K562 (cell line): Measurements from ENCODE around the gene ZNF80. TPM values are rescaled to one million over a fixed set of nuclear protein-coding genes. Genes with fewer than 3 reads are reported as not detected.

Source experiments
- ATAC-seq: fragments of 200-7000 bp; cut with Tn5 transposase; 3 replicates; pipeline ENCODE4 v1.9.1; 2020; ENCODE audit warnings: moderate library complexity
- BruUV-seq: library from RNA; stranded (reverse); fragments of 400-500 nt; replicated peaks from 2 replicates; lab custom pipeline; 2021; lab: Mats Ljungman, UMichigan
- CTCF ChIA-PET: fragments of 300-600 bp; formaldehyde crosslinking; extraction: SDS; loops from one replicate; lab custom pipeline; 2021; ENCODE audit warnings: low intra/inter-chr PET ratio; lab: Yijun Ruan, JAX
- POLR2A ChIA-PET: fragments of 300-600, 350-650 bp; sonication (Branson Sonifier 250); formaldehyde crosslinking; extraction: SDS; loops from one replicate; lab custom pipeline; 2021; ENCODE audit warnings: antibody characterized with exemption, inconsistent platforms; lab: Yijun Ruan, JAX
- DNase-seq, 4 experiments: peaks; one replicate each; pipeline versions ENCODE4 v3.0.0 to v3.0.0-alpha.2; 2011 to 2018; ENCODE audit warnings: low spot score in 3 of 4, mixed read lengths in 3 of 4; ENCODE audit errors: extremely low read depth in 1 of 4
- FAIRE-seq: peaks from 2 replicates; lab custom pipeline; 2011; peaks lifted over from hg19 to GRCh38; lab: Jason Lieb, UNC
- H2AFZ ChIP-seq: 2 replicates; pipeline ENCODE4 v1.6.0; 2011; ENCODE audit warnings: low read depth, low read length, control low read depth, inconsistent platforms
- H3K27ac ChIP-seq: fragments of 200-600 bp; 3 replicates; pipeline ENCODE4 v1.8.0; 2011; ENCODE audit warnings: low read depth, mild to moderate bottlenecking, control low read depth, inconsistent platforms, low read length, moderate library complexity, mixed read lengths; ENCODE audit errors: extremely low read depth
- H3K27me3 ChIP-seq, 2 experiments: fragments of 300-600 bp in 1 of 2; 2 replicates in 1 of 2; 3 replicates in 1 of 2; pipeline versions ENCODE4 v1.6.0 to v1.8.0; 2011; ENCODE audit warnings: inconsistent platforms in 2 of 2, low read length in 2 of 2, mild to moderate bottlenecking in 1 of 2, mixed read lengths in 1 of 2, moderate library complexity in 1 of 2; ENCODE audit not compliant: control insufficient read depth in 2 of 2, insufficient read depth in 2 of 2
- H3K36me3 ChIP-seq: fragments of 300-600 bp; 3 replicates; pipeline ENCODE4 v1.8.0; 2011; ENCODE audit warnings: mild to moderate bottlenecking, low read length, inconsistent platforms; ENCODE audit not compliant: control insufficient read depth, insufficient read depth
- H3K4me1 ChIP-seq, 2 experiments: fragments of 200-600 bp in 1 of 2; replicated peaks in 1 of 2; 2 replicates in 1 of 2; 3 replicates in 1 of 2; pipeline versions ENCODE4 v1.5.1 to v1.8.0; 2011; ENCODE audit warnings: inconsistent platforms in 2 of 2, low read length in 2 of 2, mild to moderate bottlenecking in 1 of 2, mixed read lengths in 1 of 2, moderate library complexity in 1 of 2; ENCODE audit not compliant: control insufficient read depth in 2 of 2, insufficient read depth in 2 of 2
- H3K4me2 ChIP-seq: 2 replicates; pipeline ENCODE4 v1.6.1; 2011; ENCODE audit warnings: low read length, control low read depth, inconsistent platforms, mixed read lengths; ENCODE audit not compliant: insufficient read depth
- H3K4me3 ChIP-seq: fragments of 200-600 bp; sonication (generic), shearing (Covaris generic); 2 replicates; pipeline ENCODE4 v1.5.1; 2016; ENCODE audit warnings: control low read depth, inconsistent platforms
- H3K79me2 ChIP-seq: fragments of 200-600 bp; 3 replicates; pipeline ENCODE4 v1.8.0; 2011; ENCODE audit warnings: low read length, inconsistent platforms; ENCODE audit not compliant: control insufficient read depth, insufficient read depth
- H3K9ac ChIP-seq, 2 experiments: 2 replicates each; pipeline versions ENCODE4 v1.6.0 to v1.6.1; 2011; ENCODE audit warnings: low read depth in 2 of 2, low read length in 2 of 2, control low read depth in 1 of 2, inconsistent platforms in 1 of 2, mild to moderate bottlenecking in 1 of 2, mixed read lengths in 1 of 2; ENCODE audit not compliant: insufficient read depth in 1 of 2
- H3K9me1 ChIP-seq: one replicate; pipeline ENCODE4 v1.6.0; 2011; ENCODE audit warnings: inconsistent platforms, mild to moderate bottlenecking, low read length, moderate library complexity; ENCODE audit not compliant: control insufficient read depth, insufficient read depth
- H3K9me3 ChIP-seq: replicated peaks from 2 replicates; pipeline ENCODE4 v1.5.1; 2011; ENCODE audit warnings: low read depth, low read length, inconsistent platforms; ENCODE audit not compliant: control insufficient read depth, insufficient read depth
- H4K20me1 ChIP-seq: replicated peaks from 2 replicates; pipeline ENCODE4 v1.6.1; 2011; ENCODE audit warnings: low read length, inconsistent platforms, mixed read lengths; ENCODE audit not compliant: control insufficient read depth, insufficient read depth
- KHSRP ChIP-seq: fragments of 450-650 bp; IDR thresholded peaks from 2 replicates; pipeline ENCODE4 v1.6.1; 2017
- MXI1 ChIP-seq: IDR thresholded peaks from 2 replicates; pipeline ENCODE4 v1.6.1; 2011; ENCODE audit warnings: low read depth, mild to moderate bottlenecking, improper control_type of control experiment, low read length
- ZNF583 ChIP-seq: fragments of 250-450 bp; sonication (Bioruptor Pico); IDR thresholded peaks from 2 replicates; pipeline ENCODE4 v1.4.0; 2020
- ZNF589 ChIP-seq: fragments of 200-800 bp; sonication (Bioruptor generic); IDR thresholded peaks from 2 replicates; pipeline ENCODE4 v1.6.1; 2016; ENCODE audit warnings: low read depth, missing genetic modification characterization, missing compliant biosample characterization
- WGBS: fragments of 100-300 bp; shearing (Covaris generic); methylation state at CpG from one replicate; pipeline ENCODE4 v1.1.6; 2016; ENCODE audit warnings: low coverage, mixed read lengths; ENCODE audit not compliant: insufficient coverage; ENCODE audit errors: missing lambda C conversion rate; 5-methylcytosine and 5-hydroxymethylcytosine counted together
- in situ Hi-C: fragments of 300-500 bp; cut with MboI; formaldehyde crosslinking; loops from 4 replicates; pipeline ENCODE4 v1.15.0; 2018; ENCODE audit warnings: inconsistent platforms, mixed read lengths
- intact Hi-C: fragments of 100-400 bp; cut with micrococcal nuclease; formaldehyde crosslinking; loops from 2 replicates; pipeline ENCODE4 v1.14.2; 2022
- polyA plus RNA-seq, 8 experiments: library from polyadenylated mRNA; depleted of rRNA in 4 of 8; stranded (reverse) in 5 of 8; unstranded in 3 of 8; fragments of >200 nt; fragmentation: Nextera tagmentation in 2 of 8; fragmentation: Illumina TruSeq in 1 of 8; extraction: Ambion mirVana in 2 of 8; extraction: Trizol in 1 of 8; gene quantifications; 2 replicates each; pipeline versions ENCODE4 v1.2.1 to v1.2.3, GENCODE V29; 2011 to 2014; ENCODE audit warnings: inconsistent platforms in 1 of 8, missing spikeins in 1 of 8
- total RNA-seq, 7 experiments: library from RNA; depleted of rRNA in 6 of 7; stranded (reverse); fragments of >200 nt in 6 of 7; fragmentation: Illumina TruSeq in 2 of 7; extraction: Trizol in 2 of 7; gene quantifications; 2 replicates each; pipeline versions ENCODE4 v1.2.1 to v1.2.3, GENCODE V29; 2011 to 2021; ENCODE audit warnings: low replicate concordance in 1 of 7
- TF ChIP-seq, protein P1 (sequence below): fragments of 200-600 bp; sonication (generic); IDR thresholded peaks from one replicate; pipeline ENCODE4 v1.6.1; 2012; ENCODE audit warnings: mild to moderate bottlenecking, low read depth, low read length, inconsistent platforms

ZNF80 gene
- total and polyA plus RNA-seq, 9 of the 15 experiments (the other 6 are each of a cell fraction or from before 2014, with no cell fraction given): 0.01 to 0.07 (median 0.04) TPM; not detected in 3

GRCh38 chr3:114285648-114286230, 48.4 kb upstream of the ZNF80 start:
- DNase-seq (no peak), ATAC-seq (no peak), FAIRE-seq (no peak)
- Histone ChIP-seq H3K4me2 (no peak overlapping the region), H3K9ac (no peak overlapping the region), H3K9me3 (no peaks in the 10 kb centered on the region), H4K20me1 (no peaks in the 10 kb centered on the region), H3K4me3 (no peak overlapping the region), H2AFZ (no peak overlapping the region), H3K9me1 (no peaks in the 10 kb centered on the region), H3K36me3 (no peaks in the 10 kb centered on the region), H3K4me1 (0 out of 5 replicates have a peak, but pooled peaks cover 0 to under 1% of the 10 kb centered on the region in 2 experiments), H3K27ac (no peak overlapping the region), H3K79me2 (no peaks in the 10 kb centered on the region), H3K27me3 (no peaks in the 10 kb centered on the region)
- intact Hi-C loops (no loop called here), in situ Hi-C loops (no loop called here)
- ChIA-PET POLR2A (no interaction called here), CTCF (no interaction called here)
- WGBS: 0% methylated on average over 3 of the region's 3 CpGs
- no peak for TF ChIP-seq MXI1
- TF ChIP-seq, protein P1, sequence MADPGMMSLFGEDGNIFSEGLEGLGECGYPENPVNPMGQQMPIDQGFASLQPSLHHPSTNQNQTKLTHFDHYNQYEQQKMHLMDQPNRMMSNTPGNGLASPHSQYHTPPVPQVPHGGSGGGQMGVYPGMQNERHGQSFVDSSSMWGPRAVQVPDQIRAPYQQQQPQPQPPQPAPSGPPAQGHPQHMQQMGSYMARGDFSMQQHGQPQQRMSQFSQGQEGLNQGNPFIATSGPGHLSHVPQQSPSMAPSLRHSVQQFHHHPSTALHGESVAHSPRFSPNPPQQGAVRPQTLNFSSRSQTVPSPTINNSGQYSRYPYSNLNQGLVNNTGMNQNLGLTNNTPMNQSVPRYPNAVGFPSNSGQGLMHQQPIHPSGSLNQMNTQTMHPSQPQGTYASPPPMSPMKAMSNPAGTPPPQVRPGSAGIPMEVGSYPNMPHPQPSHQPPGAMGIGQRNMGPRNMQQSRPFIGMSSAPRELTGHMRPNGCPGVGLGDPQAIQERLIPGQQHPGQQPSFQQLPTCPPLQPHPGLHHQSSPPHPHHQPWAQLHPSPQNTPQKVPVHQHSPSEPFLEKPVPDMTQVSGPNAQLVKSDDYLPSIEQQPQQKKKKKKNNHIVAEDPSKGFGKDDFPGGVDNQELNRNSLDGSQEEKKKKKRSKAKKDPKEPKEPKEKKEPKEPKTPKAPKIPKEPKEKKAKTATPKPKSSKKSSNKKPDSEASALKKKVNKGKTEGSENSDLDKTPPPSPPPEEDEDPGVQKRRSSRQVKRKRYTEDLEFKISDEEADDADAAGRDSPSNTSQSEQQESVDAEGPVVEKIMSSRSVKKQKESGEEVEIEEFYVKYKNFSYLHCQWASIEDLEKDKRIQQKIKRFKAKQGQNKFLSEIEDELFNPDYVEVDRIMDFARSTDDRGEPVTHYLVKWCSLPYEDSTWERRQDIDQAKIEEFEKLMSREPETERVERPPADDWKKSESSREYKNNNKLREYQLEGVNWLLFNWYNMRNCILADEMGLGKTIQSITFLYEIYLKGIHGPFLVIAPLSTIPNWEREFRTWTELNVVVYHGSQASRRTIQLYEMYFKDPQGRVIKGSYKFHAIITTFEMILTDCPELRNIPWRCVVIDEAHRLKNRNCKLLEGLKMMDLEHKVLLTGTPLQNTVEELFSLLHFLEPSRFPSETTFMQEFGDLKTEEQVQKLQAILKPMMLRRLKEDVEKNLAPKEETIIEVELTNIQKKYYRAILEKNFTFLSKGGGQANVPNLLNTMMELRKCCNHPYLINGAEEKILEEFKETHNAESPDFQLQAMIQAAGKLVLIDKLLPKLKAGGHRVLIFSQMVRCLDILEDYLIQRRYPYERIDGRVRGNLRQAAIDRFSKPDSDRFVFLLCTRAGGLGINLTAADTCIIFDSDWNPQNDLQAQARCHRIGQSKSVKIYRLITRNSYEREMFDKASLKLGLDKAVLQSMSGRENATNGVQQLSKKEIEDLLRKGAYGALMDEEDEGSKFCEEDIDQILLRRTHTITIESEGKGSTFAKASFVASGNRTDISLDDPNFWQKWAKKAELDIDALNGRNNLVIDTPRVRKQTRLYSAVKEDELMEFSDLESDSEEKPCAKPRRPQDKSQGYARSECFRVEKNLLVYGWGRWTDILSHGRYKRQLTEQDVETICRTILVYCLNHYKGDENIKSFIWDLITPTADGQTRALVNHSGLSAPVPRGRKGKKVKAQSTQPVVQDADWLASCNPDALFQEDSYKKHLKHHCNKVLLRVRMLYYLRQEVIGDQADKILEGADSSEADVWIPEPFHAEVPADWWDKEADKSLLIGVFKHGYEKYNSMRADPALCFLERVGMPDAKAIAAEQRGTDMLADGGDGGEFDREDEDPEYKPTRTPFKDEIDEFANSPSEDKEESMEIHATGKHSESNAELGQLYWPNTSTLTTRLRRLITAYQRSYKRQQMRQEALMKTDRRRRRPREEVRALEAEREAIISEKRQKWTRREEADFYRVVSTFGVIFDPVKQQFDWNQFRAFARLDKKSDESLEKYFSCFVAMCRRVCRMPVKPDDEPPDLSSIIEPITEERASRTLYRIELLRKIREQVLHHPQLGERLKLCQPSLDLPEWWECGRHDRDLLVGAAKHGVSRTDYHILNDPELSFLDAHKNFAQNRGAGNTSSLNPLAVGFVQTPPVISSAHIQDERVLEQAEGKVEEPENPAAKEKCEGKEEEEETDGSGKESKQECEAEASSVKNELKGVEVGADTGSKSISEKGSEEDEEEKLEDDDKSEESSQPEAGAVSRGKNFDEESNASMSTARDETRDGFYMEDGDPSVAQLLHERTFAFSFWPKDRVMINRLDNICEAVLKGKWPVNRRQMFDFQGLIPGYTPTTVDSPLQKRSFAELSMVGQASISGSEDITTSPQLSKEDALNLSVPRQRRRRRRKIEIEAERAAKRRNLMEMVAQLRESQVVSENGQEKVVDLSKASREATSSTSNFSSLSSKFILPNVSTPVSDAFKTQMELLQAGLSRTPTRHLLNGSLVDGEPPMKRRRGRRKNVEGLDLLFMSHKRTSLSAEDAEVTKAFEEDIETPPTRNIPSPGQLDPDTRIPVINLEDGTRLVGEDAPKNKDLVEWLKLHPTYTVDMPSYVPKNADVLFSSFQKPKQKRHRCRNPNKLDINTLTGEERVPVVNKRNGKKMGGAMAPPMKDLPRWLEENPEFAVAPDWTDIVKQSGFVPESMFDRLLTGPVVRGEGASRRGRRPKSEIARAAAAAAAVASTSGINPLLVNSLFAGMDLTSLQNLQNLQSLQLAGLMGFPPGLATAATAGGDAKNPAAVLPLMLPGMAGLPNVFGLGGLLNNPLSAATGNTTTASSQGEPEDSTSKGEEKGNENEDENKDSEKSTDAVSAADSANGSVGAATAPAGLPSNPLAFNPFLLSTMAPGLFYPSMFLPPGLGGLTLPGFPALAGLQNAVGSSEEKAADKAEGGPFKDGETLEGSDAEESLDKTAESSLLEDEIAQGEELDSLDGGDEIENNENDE: no peak
- no peak for TF ChIP-seq ZNF583 (CRISPR knock-in tag)
- TF ChIP-seq KHSRP: no peak
- TF ChIP-seq ZNF589 (CRISPR knock-in tag): no peak
- BruUV-seq: no TSS peak
